WTC11 (cell line): ENCODE data around the gene CUTC.

Source experiments
- CTCF ChIP-seq: fragments of 200-600 bp; IDR thresholded peaks from 2 replicates; pipeline ENCODE4 v1.8.0; 2022; ENCODE audit warnings: antibody characterized with exemption
- NR1H2 ChIP-seq: sonication (generic); formaldehyde crosslinking; IDR thresholded peaks from 2 replicates; pipeline ENCODE4 v1.9.0; 2021; ENCODE audit warnings: mild to moderate bottlenecking, moderate library complexity, missing genetic modification reagents
- ZNF121 ChIP-seq: sonication (generic); formaldehyde crosslinking; IDR thresholded peaks from 2 replicates; pipeline ENCODE4 v1.8.0; 2023; ENCODE audit warnings: missing genetic modification reagents
- ZNF138 ChIP-seq: sonication (generic); formaldehyde crosslinking; conservative IDR thresholded peaks from 2 replicates; pipeline ENCODE4 v1.8.1; 2022; ENCODE audit warnings: mild to moderate bottlenecking, moderate library complexity, missing genetic modification reagents

GRCh38 chr10:99700649-99701048 lies 31.4 kb upstream of the CUTC start:
- no peak for TF ChIP-seq CTCF
- TF ChIP-seq ZNF138: no peak
- TF ChIP-seq NR1H2 (CRISPR knock-in tag): no peak
- no peak for TF ChIP-seq ZNF121
